Stimulated activated CD8-positive, alpha-beta memory T cell treated with anti-CD3 and anti-CD28 coated beads, Interleukin-15, amount 100 ng/mL, for 1 hour (primary cell): ENCODE results near the gene ZBTB20.

ENCODE experiments used
- DNase-seq: peaks from one replicate; pipeline ENCODE4 v3.0.0-alpha.2; 2020; ENCODE audit warnings: low read depth

Gene ZBTB20

GRCh38 chr3:114328345-114328744, 818.7 kb downstream of the ZBTB20 start:
- DNase-seq, result no peak

DNA sequence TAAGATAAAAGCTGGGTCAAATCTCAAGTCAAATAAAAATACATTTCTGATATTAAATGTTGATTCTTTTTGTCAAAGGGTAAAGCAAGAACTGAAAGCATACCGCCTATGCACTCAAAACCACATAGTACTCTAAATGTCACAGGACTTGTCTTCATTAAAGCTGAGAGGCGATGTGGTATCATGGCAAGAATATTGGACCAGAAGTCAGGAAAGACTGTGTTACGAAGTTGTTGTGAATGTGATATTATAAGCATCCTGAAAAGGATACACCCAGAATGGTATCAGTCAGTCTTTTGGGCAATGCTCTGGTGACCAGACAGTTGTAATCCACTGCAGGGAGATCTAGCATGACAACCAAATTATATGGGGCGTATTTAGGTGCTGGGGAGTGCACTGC, 819.4 kb downstream of the ZBTB20 start:
- DNase-seq, result no peak

GRCh38 chr3:114323546-114324254, 823.4 kb downstream of the ZBTB20 start:
- no peak for DNase-seq

DNA sequence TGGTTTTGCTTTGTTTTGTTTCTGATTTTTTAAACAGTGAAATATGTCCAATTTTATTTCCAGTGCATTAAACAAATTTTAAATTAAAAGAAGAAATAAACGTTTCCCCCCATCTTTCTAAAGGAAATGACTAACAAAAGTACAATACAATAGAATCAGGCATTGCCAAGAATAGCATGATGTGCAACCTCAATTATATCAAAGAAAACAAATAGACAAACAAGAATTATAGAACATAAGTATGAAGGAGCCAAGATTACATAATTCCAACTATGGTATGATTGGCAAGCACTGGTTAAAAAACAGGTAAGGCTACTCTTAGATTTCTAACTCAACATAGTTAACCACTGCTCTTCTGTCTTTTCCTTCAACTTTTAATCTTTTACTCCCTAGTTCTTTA, 826.8 kb downstream of the ZBTB20 start:
- DNase-seq, result no peak

DNA sequence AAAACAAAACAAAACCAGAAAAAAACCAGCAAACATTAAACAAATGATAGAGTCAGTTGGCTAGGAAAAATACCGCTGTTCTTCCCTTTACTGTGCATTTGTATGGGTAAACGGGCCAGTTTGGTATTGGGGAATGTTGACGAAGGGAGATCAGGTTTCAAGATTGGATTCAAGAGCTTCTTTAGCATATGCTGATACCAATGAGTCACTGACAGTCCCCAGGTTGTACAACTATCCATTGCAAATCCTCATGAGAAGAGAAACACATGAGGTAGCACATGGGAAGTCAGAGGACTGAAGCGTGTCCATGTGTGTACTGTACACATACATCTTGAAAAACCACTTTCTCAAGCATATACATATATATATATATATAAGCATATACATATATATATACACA, 827.6 kb downstream of the ZBTB20 start:
- DNase-seq, result no peak

GRCh38 chr3:114318295-114318694, 828.8 kb downstream of the ZBTB20 start:
- no peak for DNase-seq

DNA sequence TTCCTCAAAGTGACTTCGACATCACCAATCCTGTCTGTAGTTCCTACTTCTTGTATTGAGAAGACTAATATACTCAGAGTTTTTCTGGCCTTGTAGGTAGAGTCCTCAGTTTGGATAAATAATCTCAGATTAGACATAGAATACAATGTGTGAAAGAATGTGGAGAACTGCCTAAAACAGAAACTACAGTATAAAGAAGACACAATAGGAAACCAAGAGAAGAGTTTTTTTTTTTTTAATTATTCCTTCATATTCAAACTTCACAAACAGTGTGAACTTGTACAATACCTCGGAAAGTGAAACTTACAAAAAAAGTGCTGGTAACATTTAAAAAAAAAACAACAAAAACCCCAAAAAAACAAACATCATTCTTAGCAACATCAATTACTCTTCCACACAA, 832.8 kb downstream of the ZBTB20 start:
- no peak for DNase-seq

GRCh38 chr3:114313426-114313825, 833.7 kb downstream of the ZBTB20 start:
- DNase-seq, result no peak

DNA sequence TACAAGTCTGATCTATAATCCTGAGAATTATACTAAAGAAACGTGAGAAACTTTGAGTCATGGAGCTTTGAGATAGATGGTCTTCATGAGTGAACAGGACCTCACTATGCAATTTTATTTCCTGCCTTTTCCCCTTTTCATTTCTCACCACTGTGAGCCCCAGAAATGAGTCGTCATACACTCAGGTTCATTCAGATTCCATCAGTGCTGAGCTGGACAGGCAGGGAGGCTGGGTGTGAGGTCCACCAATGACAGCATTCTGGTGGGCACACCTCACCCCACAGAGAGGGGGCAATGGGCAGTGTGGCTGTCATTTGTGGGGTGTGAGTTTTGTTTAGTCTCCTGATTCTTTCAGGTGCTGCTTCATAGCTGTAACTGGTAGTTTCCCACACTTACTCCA, 836.4 kb downstream of the ZBTB20 start:
- DNase-seq, result no peak

GRCh38 chr3:114308830-114309229, 838.3 kb downstream of the ZBTB20 start:
- no peak for DNase-seq

- DNase-seq, result no peak
Observed at GRCh38 chr3:114308377-114308776, 838.7 kb downstream of the ZBTB20 start.

DNA sequence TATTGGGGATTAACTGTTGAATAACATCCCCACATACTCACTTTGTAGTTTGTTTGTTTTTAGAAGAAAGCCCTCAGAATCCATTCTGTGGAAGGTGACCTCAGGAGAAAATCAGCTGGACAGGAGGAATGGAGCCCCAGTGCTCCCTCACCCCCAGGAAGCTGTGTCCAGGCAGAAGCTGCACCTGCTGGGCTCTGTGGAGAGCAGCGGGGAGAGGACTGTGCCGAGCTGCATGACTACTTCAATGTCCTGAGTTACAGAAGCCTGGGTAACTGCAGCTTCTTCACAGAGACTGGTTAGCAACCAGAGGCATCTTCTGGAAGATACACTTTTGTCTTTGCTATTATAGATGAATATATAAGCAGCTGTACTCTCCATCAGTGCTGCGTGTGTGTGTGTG, 839.3 kb downstream of the ZBTB20 start:
- no peak for DNase-seq

- no peak for DNase-seq
Observed at GRCh38 chr3:114307222-114307830, 839.8 kb downstream of the ZBTB20 start.

GRCh38 chr3:114299941-114300624, 847.0 kb downstream of the ZBTB20 start:
- DNase-seq, result no peak

- DNase-seq, result no peak
Observed at GRCh38 chr3:114299421-114299820, 847.7 kb downstream of the ZBTB20 start.

GRCh38 chr3:114295946-114296345, 851.1 kb downstream of the ZBTB20 start:
- DNase-seq, result no peak

DNA sequence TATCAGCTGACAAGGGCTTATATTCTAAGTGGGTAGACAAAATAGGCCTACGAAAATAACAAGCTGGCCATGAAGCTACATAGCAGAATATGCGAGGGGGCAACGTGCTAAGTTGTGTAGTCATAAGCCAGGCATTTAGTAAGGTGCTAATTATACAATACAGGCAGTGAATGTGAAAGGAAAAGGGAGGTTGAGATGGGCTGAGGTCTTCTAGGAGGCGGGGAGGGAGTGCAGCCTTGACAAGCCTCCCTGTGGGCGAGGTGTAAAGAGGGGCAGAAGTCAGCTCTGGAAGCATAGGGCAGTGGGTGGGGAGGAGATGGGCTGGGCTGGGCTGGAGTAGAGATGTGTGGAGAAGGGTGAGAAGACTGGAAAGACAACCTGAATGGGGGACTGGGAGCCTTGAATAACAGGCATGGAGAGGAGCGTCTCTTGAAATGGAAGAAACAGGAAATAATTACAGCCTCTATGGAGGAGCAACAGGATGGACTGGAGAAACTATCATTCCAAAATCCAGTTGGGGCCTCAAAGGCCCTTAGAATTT, 852.1 kb downstream of the ZBTB20 start:
- DNase-seq, result no peak

DNA sequence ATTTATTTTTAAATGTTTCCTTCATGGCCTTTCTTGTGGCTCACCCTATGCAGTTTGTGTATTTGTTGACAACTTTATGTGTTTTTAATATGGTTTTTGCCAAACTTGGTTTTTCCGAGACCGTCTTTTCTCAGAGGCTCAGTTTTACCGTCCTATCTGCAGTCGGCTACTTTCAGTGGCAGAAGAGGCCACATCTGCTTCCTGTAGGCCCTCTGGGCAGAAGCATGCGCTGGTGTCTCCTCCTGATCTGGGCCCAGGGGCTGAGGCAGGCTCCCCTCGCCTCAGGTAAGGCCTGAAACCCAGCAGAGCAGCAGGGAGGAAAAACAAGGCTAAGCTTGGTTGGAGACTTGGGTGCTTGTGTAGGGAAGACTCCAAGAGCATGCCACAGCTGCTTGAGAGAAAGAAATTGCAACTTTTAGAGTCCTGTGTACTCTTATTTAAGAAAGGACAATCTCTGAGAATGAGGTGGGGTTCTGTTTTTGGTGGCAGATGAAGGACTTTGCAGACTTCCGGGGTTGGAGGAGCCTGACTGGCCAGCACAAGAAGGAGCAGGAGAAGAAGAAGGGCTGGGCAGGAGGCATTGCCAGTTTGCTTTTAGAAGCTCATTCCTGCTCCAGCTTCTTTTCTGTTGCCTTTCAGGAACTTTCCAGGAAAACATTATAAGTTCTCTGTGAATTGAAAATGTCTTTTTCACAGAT, 853.1 kb downstream of the ZBTB20 start, which contains the start of gene TIGIT:
TIGIT (plus strand) TSS at position 191 of the 698 bp plus-strand sequence; CDS start at position 225, 34 bp downstream.
- no peak for DNase-seq

- peak; percentile 91 for DNase-seq
Observed at GRCh38 chr3:114290911-114291901, 855.9 kb downstream of the ZBTB20 start.

GRCh38 chr3:114286266-114286665, 860.8 kb downstream of the ZBTB20 start:
- no peak for DNase-seq

DNA sequence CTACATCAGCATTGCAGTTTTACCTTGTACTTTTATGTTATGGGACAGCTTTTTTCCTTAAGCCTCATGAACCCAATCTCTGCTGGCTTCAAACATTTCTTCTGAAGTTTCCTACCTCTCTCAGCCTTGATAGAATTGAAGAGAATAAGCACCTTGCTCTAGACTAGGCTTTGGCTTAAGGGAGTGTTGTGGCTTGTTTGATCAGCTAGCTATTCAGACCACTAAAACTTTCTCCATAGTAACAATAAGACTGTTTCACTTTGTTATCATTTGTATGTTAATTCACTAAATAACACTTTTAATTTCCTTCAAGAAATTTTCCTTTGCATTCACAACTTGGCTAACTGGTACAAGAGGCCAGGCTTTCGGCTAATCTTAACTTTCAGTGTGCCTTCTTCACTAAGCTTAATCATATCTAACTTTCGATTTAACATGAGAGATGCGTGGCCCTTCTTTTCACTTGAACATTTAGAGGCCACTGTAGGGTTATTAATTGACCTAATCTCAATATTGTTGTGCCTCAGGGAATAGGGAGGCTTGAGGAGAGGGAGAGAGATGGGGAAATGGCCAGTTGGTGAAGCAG, 861.3 kb downstream of the ZBTB20 start:
- no peak for DNase-seq
